Brain pericyte (primary cell): ENCODE measurements around the gene MIA3.
"Not testable (repeated sequence)": the region's sequence is repeated elsewhere in the genome, so short reads cannot be mapped to it uniquely, and the experiment has no call there.

ENCODE experiments used
- DNase-seq: peaks from one replicate; pipeline ENCODE4 v3.0.0-alpha.2; 2012; ENCODE audit warnings: low read depth, low spot score

The MIA3 gene

GRCh38 chr1:222618001-222618879 lies at the start of gene MIA3:
TSS of gene MIA3 (plus strand) at chr1:222618097. CDS start at chr1:222618111, 14 bp downstream.
- DNase-seq, result no peak

DNA sequence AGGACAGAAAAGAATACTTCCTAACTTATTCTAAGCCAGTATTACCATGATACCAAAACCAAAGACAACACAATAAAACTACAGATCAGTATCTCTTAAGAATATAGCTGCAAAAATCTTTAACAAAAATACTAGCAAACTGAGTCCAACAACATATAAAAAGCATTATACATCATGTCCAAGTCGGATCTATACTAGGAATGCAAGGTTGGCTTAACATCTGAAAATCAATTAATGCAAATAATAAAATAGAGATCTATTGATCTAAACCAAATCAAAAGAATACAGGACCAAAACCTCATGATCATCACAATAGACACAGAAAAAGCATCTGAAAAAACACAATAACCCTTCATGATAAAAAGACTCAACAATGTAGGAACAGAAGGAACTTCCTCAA lies 47.1 kb upstream of the MIA3 start:
- no peak for DNase-seq

- no peak for DNase-seq
These were observed 38.6 kb upstream of the MIA3 start for GRCh38 chr1:222579316-222579715.

DNA sequence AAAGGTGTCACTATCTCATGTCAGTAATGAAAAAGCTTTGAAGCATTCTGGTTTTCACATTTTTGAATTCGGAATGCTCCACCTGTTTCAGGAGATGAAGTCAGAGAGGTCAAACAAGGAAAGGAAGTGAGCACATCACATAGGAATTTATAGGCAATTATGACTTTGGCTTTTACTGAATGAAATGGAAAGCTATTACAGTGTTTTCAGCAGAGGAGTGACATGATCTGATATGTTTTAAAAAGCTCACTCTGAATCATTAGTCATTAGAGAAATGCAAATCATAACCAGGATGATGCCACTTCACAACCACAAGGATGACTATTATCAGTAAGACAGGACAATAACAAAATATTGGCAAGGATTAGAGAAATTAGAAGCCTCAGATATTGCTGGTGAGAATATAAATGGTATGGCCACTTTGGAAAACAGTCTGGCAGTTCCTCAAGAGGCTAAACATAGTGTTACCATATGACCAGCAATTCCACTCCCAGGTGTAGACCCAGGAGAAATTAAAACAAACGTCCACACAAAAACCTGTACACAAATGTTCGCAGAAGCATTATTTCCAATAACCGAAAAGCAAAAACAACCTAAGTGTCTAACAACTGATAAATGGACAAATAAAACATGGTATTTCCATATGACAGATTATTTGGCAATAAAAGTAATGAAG lies 35.7 kb upstream of the MIA3 start:
- no peak for DNase-seq

DNA sequence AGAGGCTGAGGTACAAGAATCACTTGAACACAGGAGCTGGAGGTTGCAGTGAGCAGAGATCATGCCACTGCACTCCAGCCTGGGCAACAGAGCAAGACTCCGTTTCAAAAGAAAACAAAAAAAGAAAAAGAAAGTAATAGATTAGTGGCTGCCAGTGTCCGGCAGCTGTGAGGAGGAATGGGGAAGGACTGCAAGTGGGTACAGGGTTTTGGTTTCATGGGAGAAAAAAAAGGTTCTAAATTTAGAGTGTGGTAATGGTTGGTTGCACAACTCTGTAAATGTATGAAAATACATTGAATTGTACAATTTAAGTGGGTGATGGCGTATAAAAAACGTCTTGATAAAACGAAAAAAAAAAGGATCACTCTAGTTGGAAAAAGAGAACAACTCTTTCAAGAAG lies 34.8 kb upstream of the MIA3 start:
- DNase-seq, result no peak

DNA sequence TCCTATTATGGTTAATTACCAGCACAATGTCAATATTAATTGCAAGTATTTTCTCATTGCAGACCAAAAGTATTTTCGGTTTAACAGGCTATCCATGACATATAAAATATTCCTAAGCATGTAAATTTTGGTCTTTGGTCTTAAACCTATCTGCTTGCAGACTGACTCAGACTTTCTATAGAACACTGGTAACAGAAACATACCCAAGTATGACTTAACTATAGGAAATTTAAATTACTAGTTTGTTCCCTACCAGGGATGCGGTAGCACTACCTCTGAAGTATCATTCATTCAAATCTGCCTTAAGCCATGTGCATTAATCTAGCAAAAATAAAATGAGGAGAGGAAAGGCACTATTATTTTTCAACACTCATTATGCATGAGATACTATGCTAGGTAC lies 31.1 kb upstream of the MIA3 start:
- DNase-seq, result no peak

DNA sequence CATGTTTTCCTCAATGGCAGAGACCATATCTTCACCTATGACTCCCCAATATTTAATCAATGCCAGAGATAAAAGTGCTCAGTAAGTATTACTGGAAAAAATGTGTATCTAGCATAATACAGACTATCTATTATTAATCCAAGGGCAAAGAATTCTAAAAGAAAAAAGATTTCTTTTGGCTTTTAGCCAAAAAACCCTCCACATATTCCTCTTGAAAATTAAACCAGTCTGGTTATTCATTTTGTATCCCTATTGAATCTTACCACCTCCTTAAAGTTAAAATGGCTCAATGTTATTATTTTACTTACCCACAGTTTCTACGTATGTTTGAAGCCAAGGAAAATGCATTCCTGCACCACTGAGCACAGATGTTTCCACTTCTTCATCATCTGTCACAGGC lies 29.8 kb upstream of the MIA3 start:
- DNase-seq, result no peak

DNA sequence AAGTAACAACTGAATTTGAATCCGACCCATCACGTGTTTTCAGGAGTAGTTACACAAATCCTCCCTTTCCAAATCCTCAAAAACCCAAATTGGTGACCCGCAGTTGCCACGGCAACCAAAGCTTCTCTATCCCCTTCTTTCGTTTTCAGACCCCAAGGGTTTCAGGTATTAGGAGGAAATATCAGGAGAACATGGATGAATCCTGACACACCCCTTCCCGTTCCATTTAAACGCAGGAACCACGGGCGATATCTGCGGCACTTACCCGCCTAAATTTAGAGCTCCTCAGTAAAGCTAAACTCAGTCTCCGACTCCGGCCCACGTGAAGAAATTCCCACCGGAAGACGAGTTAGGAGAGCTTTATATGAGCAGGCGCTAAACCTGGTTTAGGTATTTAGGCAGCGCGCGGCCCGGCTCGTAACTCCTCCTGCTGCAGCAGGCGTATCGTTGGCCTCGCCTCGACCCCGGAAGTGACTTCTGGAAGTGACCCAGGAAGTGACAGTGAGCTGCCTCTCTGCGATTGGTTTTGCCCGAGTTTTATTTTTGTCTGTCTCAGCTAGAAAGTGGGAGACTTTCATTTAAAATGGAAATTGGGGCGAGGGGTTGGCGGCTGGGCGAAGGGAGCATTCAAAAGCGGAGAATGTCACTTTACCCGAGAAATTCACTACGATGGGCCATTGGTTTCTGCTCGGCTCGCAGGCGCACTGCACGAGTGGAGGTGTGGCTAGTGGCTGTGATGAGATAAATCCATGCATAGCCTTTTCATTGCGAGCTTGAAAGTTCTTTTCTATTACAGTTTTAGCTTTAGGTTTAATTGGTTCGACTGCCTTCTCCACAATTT lies 28.2 kb upstream of the MIA3 start, which contains the start of gene TAF1A:
TAF1A (minus strand) TSS at position 472 of the 841 bp plus-strand sequence.
- no peak for DNase-seq

GRCh38 chr1:222592171-222592570 lies 25.7 kb upstream of the MIA3 start:
- no peak for DNase-seq

DNA sequence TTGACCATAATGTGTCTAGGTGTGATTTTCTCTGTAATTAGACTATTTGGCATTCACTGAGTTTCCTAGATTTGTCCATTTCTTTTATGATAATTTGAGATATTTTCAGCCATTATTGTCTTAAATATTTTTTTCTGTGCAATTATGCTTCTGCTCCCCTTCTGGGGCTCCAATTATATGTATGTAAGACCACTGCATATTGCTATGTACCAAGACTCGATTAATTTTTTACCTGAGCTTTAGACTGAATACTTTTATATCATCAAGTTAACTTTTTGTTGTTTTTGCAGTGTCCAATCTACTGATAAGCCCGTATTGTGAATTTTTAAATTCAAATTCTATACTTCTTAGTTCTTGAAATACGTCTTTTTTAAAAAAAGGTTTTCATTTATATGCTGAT lies 23.1 kb upstream of the MIA3 start:
- DNase-seq, result no peak

GRCh38 chr1:222596696-222597095 lies 21.2 kb upstream of the MIA3 start:
- no peak for DNase-seq

- no peak for DNase-seq
These were observed 17.6 kb upstream of the MIA3 start for GRCh38 chr1:222600281-222600680.

DNA sequence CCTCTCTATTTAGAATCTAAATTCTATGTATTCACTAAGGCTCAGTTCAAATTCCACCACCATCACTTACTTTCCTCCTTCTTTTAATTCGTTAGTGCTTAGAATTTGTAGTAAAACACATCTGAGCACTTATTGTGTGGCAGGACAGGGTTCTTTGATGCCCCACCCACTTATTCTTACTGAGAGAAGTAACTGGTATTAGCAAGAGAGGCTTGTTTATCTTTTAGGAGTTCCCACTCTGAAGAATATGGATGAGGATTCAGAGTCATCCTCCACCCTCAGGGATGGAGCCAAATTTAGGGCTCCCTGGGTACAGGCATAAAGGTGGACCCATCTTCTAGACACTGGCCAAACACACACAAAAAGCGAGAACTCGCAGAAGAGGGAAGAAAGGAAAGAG lies 16.6 kb upstream of the MIA3 start:
- no peak for DNase-seq

GRCh38 chr1:222606757-222607156 lies 11.1 kb upstream of the MIA3 start:
- no peak for DNase-seq

DNA sequence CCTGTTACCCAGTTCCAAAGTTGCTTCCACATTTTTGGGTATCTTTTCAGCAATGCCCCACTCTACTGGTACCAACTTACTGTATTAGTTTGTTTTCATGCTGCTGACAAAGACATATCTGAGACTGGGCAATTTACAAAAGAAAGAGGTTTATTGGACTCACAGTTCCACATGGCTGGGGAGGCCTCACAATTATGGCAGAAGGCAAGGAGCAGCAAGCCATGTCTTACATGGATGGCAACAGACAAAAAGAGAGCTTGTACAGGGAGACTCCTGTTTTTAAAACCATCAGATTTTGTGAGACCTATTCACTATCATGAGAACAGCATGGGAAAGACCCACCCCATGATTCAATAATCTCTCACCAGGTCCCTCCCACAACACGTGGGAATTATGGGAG lies 8.8 kb upstream of the MIA3 start:
- DNase-seq, result not testable (repeated sequence)

DNA sequence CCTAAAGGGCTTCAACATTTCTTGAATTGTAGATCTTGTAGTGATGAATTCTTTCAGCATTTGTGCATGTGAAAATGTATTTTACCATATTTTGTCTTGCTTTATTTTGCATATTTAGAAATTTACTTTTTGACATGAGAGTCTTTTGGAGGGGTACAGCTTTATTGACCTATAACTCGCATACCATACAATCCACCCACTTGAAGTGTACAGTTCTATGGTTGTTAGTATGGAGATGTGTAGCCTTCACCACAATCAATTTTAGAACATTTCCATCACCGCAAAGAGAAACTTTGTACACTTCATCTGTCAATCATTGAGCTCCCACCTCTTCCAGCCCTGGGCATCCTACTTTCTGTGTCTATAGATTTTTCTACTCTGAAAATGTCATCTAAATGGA lies 7.2 kb upstream of the MIA3 start:
- DNase-seq, result no peak

DNA sequence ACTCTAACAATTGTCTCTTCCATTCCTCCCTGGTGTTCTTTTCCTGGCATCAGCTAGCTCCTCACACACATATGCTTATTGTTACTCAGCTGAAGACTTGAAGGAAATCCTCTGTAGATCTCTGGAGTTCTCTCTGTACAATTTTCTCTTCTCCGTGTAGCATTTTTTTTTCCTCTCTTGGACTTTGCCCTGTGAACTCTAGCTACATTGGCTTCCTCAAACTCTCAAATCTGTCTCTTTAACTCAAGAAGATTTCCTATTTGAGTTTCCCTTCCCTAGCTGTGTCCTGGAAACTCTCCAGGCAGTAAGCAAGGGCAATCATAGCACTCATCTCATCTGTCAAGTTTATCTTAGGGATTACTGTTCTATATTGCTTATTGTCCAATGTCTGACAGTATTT lies 4.3 kb upstream of the MIA3 start:
- DNase-seq, result no peak

DNA sequence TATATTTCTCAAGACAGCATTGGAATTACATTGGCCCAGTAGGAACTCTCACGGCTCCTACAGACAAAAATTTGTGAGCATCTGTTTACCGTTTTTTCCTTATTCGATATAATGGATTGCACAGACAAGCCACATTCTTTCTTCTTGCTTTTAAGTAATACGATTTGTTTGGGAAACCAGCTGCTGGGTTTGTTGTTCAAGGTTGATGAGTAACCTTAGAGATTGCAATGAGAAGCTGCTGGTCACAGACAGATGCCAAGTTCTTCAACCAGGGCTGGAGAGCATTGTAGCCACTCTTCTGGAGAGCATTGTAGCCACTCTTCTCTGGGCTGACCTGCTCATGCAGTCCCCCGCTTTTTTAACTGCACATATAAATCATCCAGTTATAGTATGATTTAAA lies 1.4 kb upstream of the MIA3 start:
- no peak for DNase-seq

DNA sequence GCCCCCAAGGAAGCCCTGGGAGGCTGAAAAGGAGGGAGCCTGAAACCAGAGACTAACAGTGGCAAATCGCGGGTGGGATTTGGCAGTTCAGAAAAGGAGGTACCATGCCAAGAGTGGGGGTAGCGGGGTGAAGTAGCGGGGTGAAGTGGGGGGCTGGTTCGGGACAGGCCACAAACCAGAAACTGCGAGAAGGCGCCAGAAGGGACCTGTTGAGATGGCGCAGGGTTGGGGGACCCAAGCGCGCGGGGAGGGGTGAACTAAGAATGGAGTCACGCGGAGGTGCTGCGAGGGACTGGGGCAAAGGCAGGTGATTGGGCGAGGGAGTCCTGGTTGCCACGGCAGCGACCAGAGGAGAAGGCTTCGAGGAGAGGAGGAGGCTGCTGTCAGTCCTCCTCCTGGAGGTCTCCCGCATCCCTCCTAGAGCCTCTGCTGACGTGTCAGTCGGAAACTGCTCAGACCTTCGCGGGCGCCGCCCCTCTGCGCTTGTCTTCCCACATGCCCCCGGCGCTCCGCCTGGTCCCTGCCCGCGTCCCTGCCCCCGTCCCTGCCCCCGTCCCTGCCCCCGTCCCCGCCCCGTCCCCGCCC lies 438 bp upstream of the MIA3 start:
- peak; percentile 90 for DNase-seq

DNA sequence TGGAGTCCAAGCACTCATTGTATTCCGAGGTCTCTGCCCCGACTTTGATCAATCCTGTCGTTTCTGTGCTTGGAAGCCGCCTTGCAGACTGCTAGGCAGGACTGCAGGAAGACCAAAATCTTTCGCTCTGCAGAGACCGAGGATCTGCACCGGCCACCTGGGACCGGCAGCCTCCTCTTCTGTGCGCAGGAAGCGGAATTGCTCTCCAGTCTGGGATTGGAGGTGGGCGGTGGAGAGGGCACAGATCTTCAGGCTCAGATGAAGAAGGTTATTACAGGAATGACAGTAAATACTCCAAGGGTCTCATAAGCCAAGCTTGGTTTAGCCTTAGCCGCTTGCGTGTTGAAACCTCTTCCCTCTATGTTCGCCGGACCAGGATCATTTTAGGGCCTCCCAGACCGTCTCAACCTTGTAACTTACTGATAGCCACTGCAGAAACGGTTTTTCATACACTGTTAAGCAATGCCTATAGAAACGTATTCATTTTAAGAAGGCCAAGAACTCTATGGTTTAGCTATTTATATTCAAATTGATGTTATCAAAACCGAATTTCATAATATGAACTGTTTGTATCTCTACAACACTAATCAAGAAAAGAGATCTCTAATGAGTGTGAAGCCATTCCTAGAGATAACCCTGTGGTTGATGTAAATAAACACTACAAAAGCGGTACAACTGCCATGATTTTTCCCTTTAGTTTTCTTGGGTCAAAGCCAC lies 1.1 kb downstream of the MIA3 start:
- no peak for DNase-seq

GRCh38 chr1:222620566-222620965 lies 2.7 kb downstream of the MIA3 start:
- DNase-seq, result no peak
